T47D (cell line): ENCODE data around the gene CAPN7.

ENCODE experiments used
- DNase-seq, 2 experiments: peaks; one replicate each; pipeline versions ENCODE4 v3.0.0 to v3.0.0-alpha.2; 2011 to 2012; ENCODE audit warnings: low read depth in 1 of 2, low spot score in 1 of 2
- JUND ChIP-seq: IDR thresholded peaks from 2 replicates; pipeline ENCODE4 v1.6.1; 2012; ENCODE audit warnings: low read depth
- in situ Hi-C: cut with HindIII; loops from 2 replicates; pipeline ENCODE4 v1.10.0; 2016; ENCODE audit warnings: low sequenced_read_pairs, low pct_unique_long_range_greater_than_20kb

The CAPN7 gene

DNA sequence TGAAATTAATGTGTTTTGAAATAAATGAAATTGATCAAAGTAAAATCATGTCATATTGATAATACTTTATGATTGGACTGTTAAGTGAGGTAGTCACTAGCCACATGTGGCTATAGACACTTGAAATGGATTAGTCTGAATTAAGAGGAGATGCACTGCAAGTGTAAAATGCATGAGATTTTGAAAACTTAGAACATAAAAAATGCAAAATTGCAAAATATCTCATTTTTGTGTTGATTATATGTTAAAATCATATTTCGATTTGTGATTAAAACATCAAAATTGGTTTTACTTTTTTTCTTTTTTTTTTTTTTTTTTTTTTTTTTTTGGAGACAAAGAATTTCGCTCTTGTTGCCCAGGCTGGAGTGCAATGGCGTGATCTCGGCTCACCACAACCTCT lies 23.2 kb downstream of the CAPN7 start:
- in situ Hi-C loops: no loop called here
- no peak for DNase-seq
- no peak for TF ChIP-seq JUND

DNA sequence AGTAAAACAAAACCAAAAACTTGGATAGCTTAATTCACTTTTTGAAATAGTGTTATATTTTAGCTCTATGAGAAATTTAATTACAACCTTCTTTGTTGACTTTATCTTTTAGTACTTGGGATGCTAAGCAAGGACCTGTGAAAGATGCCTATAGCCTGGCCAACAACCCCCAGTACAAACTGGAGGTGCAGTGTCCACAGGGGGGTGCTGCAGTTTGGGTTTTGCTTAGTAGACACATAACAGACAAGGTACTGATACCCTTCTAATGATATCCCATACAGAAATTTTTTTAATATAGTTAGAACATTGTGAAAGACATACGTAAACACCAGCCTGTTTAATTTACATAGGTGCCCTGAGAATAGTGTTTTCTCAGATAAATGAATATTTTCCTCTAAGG lies 35.3 kb downstream of the CAPN7 start:
- TF ChIP-seq JUND: no peak
- in situ Hi-C loops: no loop called here
- peak in 1 of 2 experiments; percentile 34 for DNase-seq

DNA sequence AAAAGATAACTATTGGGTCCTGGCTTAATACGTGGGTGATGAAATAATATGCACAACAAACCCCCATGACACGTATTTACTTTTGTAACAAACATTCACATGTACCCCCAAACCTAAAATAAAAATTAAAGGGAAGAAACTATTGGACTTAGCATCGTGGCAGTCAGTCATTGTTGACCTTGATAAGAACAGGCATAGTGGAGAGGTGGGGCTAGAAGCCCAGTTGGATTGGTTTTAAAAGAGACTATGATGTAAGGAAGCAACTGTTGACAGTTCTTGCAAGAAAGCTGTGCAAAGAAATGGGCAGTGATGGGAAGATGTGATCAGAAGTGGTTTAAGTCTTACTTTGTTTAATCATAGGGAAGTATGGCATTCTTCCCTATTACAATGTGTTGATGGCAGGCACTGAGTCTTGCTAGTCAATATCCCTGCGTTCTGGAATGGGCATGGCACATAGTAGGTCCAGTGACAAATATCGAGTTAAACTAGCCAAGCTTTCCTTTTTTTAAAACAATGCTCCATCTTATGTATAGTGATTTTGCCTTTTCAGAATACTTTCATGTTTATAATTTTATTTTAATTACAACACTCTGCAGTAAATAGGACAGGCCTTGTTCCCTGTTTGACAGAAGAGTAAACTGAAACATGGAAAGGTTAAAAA lies 37.9 kb downstream of the CAPN7 start:
- no peak for TF ChIP-seq JUND
- in situ Hi-C loops: no loop called here
- no peak for DNase-seq

DNA sequence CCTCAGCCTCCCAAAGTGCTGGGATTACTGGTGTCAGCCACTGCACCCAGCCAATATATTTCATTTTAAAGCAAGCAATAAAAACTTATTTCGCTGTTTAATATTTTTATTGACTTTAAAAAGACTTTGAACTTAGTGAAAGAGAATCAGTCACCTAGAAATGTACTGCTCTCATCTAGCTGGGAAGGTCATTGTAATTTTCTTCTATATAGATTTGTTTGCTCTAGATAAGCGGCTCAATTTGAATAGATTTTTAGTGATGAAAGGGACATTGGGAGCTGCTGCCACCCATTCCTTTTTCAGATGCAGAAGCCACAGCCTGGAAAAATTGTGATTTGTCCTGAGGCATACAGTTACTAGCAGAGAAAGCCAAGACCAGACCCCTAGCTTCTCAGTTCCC lies 40.1 kb downstream of the CAPN7 start:
- in situ Hi-C loops: no loop called here
- DNase-seq: no peak
- no peak for TF ChIP-seq JUND

DNA sequence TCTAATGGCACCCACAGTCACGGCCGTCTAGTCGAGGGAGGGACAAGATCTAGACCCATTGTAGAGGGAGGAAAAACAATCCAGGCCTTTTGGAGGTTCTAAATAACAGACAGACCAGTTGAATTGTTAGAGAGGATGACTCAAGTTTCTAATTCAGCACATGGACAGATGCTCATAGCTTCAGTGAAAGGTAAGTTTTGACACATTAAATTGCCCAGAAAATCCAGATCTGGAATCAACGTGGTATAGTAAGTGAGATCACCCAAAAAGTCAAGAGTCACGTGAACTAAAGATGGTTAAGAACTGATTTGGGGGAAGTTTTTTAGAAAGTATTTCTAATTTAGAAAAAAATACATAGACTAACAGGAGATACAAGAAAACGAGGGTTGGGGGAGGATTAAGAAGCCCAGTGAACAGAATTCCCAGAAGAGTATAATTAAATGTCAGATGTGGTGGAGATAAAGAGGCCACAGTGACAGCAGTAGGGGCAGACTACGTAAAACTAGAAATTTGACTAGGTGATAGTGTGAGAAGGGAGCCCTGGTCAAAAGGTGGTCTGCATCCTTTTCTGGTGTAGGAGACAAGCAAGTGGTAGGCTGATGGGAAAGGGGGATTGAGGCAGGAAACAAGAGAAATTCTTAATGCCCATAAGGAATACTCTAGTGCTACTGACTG lies 47.1 kb downstream of the CAPN7 start:
- TF ChIP-seq JUND: no peak
- no peak for DNase-seq
- in situ Hi-C loops: no loop called here

DNA sequence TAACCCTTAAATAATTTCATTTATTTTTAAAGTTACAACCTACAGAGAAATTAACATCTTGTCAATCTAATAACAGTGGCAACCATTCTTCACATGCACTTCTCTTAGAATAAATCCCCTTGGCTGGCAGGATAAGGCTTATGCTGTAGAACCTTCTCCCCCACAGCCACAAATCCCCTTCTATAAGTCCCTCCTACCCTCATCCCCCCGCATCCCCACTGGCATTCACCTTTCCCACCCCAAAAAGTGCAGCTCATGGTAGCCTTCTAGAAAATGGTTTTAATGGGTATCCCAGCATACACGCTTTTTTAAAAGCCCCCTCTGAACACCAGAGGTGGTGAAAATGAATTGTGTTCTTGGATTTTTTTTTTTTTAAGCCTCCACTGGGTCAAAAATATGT lies 49.2 kb downstream of the CAPN7 start:
- in situ Hi-C loops: no loop called here

DNA sequence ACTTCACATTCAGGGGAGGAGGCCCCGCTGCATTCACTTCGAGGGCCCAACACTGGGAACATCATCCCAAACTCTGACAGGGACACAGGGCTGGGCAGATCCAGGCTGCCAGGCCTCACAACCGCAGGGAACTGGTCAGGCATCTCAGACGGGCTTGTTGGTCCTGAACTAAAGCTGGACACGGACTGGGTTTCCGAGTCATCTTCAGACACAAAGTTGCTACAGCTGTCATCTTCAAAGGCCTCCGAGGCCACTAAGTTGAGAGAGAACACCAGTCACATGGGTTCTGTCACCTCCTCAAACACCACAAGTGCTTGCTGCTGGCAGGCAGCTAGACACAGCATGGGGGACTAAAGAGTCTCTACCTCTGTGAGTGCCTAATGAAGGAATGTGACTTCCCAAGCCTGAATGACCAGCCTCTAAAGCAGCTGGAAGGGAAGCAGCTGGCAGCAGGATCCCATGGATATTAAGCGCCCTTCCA lies 50.9 kb downstream of the CAPN7 start:
- in situ Hi-C loops: no loop called here
- TF ChIP-seq JUND: no peak
- DNase-seq: no peak

More for the DNA sequence above, 49.2 kb downstream of the CAPN7 start:
- no peak for TF ChIP-seq JUND
- DNase-seq: no peak

DNA sequence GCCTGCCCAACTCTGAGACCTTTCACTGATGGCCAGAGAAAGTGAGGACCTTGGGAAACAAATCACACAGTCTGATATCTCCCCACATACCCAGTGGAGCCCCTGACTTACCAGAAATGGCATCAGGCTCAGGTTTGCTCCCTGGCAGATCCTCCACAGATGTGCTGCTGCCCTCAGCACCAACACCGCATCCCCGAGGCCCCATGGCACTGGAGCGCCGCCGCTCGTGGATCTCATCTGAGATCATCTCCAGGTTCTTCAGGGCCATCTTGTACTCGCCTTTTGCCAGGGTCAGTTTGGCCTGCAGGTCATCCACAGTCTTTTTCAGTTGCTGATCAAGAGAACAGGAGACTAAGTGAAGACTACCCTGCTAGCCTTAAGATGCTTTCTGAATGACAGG lies 52.7 kb downstream of the CAPN7 start:
- no peak for TF ChIP-seq JUND
- in situ Hi-C loops: no loop called here
- no peak for DNase-seq

DNA sequence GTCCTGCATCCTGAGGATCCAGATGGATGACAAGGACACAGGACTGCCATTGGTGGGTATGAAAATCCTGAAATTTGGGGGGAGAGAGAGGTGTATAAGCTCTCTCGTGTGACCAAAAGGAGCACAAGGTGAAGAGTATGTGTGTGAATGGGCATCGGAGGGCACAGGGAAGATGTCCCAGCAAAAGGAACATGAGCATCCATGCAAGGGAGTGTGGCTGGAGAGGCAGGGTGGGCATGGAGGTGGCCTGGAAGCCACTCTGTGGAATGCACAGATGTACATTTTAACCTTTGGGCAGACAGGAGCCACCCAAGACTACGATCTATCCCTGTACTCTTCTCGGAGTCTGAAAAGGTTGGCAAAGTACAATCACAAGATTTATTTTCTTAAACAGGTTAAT lies 54.5 kb downstream of the CAPN7 start:
- DNase-seq: no peak
- in situ Hi-C loops: no loop called here
- no peak for TF ChIP-seq JUND

DNA sequence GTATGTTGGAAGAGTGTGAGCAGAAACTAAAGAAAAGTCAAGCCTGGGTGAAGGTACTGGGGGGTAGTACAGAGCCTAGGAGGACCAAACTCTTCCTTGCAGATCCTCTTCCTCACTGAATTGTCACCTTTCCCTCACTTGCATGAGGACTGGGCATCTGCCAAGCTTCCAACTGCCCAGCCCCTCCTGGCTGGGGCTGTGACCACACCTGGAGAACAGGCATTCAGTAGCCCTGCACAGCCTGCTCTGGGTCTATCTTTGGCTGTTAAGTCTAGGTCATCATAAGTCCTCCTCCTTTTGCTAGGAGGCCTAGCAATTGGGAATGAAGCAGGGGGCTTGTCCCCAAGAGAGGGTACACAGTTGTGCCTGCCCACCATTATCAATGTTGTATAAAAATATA lies 55.2 kb downstream of the CAPN7 start:
- DNase-seq: no peak
- no peak for TF ChIP-seq JUND
- in situ Hi-C loops: no loop called here

DNA sequence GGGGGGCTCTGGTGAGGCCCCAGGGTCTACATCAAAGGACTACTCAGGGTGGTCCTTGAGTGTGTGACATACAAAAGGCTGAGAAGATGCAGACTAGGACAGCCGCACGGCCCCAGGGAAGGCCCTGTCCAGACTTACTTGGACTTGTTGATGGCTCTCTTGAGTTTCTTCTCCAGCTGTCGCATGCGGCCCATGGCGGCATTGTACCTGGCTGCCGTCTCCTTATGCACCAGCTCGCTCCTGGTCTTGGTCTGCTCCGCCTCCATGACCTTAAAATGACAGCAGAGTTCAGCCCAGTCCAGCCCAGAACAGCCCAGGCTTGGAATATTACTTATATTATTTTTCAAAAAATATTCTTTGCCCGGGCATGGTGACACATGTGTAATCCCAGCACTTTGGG lies 56.0 kb downstream of the CAPN7 start:
- in situ Hi-C loops: no loop called here
- TF ChIP-seq JUND: no peak
- no peak for DNase-seq

DNA sequence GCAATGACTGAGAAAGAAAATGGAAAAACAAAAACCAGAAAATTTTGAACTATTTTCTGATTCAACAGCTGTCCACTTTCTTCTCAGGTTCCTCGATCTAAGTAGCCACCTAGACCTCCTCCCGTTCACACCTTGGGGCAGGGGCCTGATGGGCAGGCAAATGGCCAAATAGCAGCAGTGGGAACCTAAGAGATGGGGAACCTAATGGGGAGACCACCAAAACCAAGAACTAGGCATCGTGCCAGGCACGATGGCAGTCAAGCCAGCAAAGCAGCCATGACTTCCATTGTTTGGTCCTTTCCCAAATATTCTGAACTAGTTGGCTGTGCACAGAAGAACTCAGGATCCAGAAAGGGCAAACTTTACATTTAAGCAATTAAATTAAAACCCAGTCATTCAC lies 57.1 kb downstream of the CAPN7 start:
- DNase-seq: no peak
- in situ Hi-C loops: no loop called here
- no peak for TF ChIP-seq JUND

DNA sequence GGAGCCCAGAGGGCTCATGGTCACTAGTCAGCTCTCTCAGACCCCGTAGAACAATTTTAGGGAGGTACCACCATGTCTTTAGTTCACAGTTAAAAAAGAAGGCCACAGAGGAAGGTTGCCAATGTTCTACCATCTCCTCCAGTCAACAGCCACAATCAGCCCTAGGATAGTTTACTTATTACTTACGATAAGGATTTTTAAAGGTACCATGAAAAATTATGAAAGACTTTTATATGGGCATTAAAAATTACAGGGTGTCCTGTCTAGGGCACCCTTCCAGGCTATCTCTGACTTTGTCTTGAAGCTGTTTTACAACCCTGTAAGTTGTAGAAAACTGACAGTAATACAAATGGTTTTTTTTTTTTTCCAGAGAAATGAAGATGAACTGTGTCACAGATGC lies 57.9 kb downstream of the CAPN7 start:
- in situ Hi-C loops: no loop called here
- TF ChIP-seq JUND: no peak
- no peak for DNase-seq

DNA sequence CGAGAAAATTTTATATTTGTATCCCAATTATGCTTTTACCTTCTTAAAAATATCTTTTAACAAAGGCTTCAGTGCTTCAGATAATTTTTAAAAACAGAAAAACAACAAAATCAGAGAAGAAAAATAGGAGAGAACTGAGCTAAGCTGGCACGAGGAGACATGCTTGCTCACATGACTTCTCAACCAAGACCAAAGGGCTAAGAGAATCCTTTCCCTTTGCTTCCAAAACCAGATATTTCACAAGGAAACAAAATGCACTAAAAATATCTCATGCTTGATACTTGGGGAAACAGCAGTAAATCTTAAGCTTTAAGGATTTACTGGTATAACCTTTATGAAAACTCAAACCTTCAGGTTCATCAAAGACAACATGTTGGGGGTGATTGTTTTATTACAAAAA lies 58.4 kb downstream of the CAPN7 start:
- in situ Hi-C loops: no loop called here
- no peak for TF ChIP-seq JUND
- DNase-seq: no peak
